Omental fat pad (tissue), 4 donors: Measurements from ENCODE around the gene ATP5PO. TPM values are rescaled to one million over a fixed set of nuclear protein-coding genes. Genes with fewer than 3 reads are reported as not detected.

Experiments
- ATAC-seq: fragments of 150-250 bp; one replicate; pipeline ENCODE4 v1.9.1; 2016; ENCODE audit warnings: mild to moderate bottlenecking, moderate library complexity; ENCODE audit not compliant: low FRiP score
- DNase-seq: peaks from one replicate; pipeline ENCODE4 v3.0.0-alpha.2; 2019; ENCODE audit warnings: low spot score
- CTCF ChIP-seq, 3 donors: fragments of 450-650 bp; IDR thresholded peaks; one replicate each; pipeline ENCODE4 v1.5.1; 2016 to 2017; ENCODE audit warnings: antibody characterized with exemption in 3 of 3, mild to moderate bottlenecking in 3 of 3, moderate library complexity in 2 of 3
- total RNA-seq, 4 donors: library from RNA; depleted of rRNA; stranded (reverse); fragments of >200 nt; gene quantifications; one replicate each; pipeline ENCODE4 v1.1.0, GENCODE V29; 2016

Gene ATP5PO
- total RNA-seq, 4 donors from 2014 or later, result 143 to 223 (median 219) TPM

- peak; percentile 69 for DNase-seq
- TF ChIP-seq CTCF (IDR thresholded peaks at IDR 0.05), result no peak
- ATAC-seq, result peak; percentile 96
Observed at GRCh38 chr21:33947451-33948095, 32.0 kb upstream of the ATP5PO start.

GRCh38 chr21:33945652-33946270 lies 30.2 kb upstream of the ATP5PO start:
- no peak for DNase-seq
- ATAC-seq, result no peak
- no peak for TF ChIP-seq CTCF (IDR thresholded peaks at IDR 0.05)

GRCh38 chr21:33944185-33944763 lies 28.7 kb upstream of the ATP5PO start:
- DNase-seq (no peak), ATAC-seq (no peak)

GRCh38 chr21:33943293-33943692 lies 27.7 kb upstream of the ATP5PO start:
- no peak for DNase-seq
- no peak for ATAC-seq
- no peak for TF ChIP-seq CTCF (IDR thresholded peaks at IDR 0.05)

More at GRCh38 chr21:33944185-33944763, 28.7 kb upstream of the ATP5PO start:
- TF ChIP-seq CTCF (IDR thresholded peaks at IDR 0.05), result no peak

GRCh38 chr21:33942426-33942825 lies 26.8 kb upstream of the ATP5PO start:
- DNase-seq, result no peak
- TF ChIP-seq CTCF (IDR thresholded peaks at IDR 0.05), result no peak
- no peak for ATAC-seq

GRCh38 chr21:33940881-33941245 lies 25.3 kb upstream of the ATP5PO start:
- no peak for TF ChIP-seq CTCF (IDR thresholded peaks at IDR 0.05)
- ATAC-seq (no peak), DNase-seq (no peak)
